Uterus (tissue), 2 donors: ENCODE measurements around the gene DDX27.

ENCODE experiments used
- CTCF ChIP-seq, 4 experiments: fragments of 200-600 bp in 2 of 4; fragments of 450-650 bp in 2 of 4; sonication (generic) in 2 of 4; IDR thresholded peaks; one replicate each; pipeline ENCODE4 v1.5.1; 2016 to 2019; ENCODE audit warnings: antibody characterized with exemption in 4 of 4, mild to moderate bottlenecking in 2 of 4, moderate library complexity in 1 of 4
- POLR2A ChIP-seq, 2 donors: fragments of 450-650 bp; IDR thresholded peaks; one replicate each; pipeline ENCODE4 v1.6.1; 2016; ENCODE audit warnings: antibody characterized with exemption in 2 of 2, mild to moderate bottlenecking in 1 of 2, moderate library complexity in 1 of 2

GRCh38 chr20:49276161-49276960 is 57.1 kb downstream of the DDX27 start:
- TF ChIP-seq CTCF (IDR thresholded peaks at IDR 0.05) (no peak), POLR2A (IDR thresholded peaks at IDR 0.05) (no peak)
